GM23338 (cell line): ENCODE data around the gene COA6. TPM values are rescaled to one million over a fixed set of nuclear protein-coding genes. Genes with fewer than 3 reads are reported as not detected.

Experiments
- ATAC-seq: fragments of 200-7000 bp; cut with Tn5 transposase; 3 replicates; pipeline ENCODE4 v1.9.1; 2020
- DNase-seq: peaks from one replicate; pipeline ENCODE4 v3.0.0-alpha.2; 2015; ENCODE audit warnings: low spot score
- H2AFZ ChIP-seq: fragments of 200-600 bp; sonication (generic); 2 replicates; pipeline ENCODE4 v1.8.0; 2016; ENCODE audit warnings: antibody characterized with exemption, mild to moderate bottlenecking, moderate library complexity
- H3F3A ChIP-seq: fragments of 200-600 bp; sonication (generic); replicated peaks from 2 replicates; pipeline ENCODE4 v1.8.0; 2017; ENCODE audit warnings: antibody characterized with exemption, mixed run types, low read depth
- H3K27ac ChIP-seq: fragments of 200-600 bp; sonication (generic); 2 replicates; pipeline ENCODE4 v1.6.1; 2016; ENCODE audit warnings: low read depth
- H3K27me3 ChIP-seq: fragments of 200-600 bp; sonication (generic); 2 replicates; pipeline ENCODE4 v1.8.0; 2016; ENCODE audit warnings: mild to moderate bottlenecking, mixed run types, moderate library complexity; ENCODE audit not compliant: insufficient read depth
- H3K36me3 ChIP-seq: fragments of 200-600 bp; sonication (generic); 2 replicates; pipeline ENCODE4 v1.8.0; 2016; ENCODE audit warnings: mild to moderate bottlenecking; ENCODE audit not compliant: insufficient read depth
- H3K4me1 ChIP-seq: fragments of 200-600 bp; sonication (generic); 2 replicates; pipeline ENCODE4 v1.8.0; 2016; ENCODE audit warnings: mild to moderate bottlenecking, moderate library complexity; ENCODE audit not compliant: insufficient read depth
- H3K4me2 ChIP-seq: fragments of 200-600 bp; sonication (generic); 2 replicates; pipeline ENCODE4 v1.7.1; 2017; ENCODE audit warnings: mixed run types
- H3K4me3 ChIP-seq: fragments of 200-600 bp; sonication (generic); 2 replicates; pipeline ENCODE4 v1.6.1; 2016; ENCODE audit warnings: mixed run types
- H3K79me2 ChIP-seq: fragments of 200-600 bp; sonication (generic); replicated peaks from 2 replicates; pipeline ENCODE4 v1.8.0; 2017; ENCODE audit warnings: mild to moderate bottlenecking; ENCODE audit not compliant: insufficient read depth
- H3K9me2 ChIP-seq: fragments of 200-600 bp; sonication (generic); 2 replicates; pipeline ENCODE4 v1.8.0; 2017; ENCODE audit not compliant: insufficient read depth
- H4K20me1 ChIP-seq: fragments of 200-600 bp; sonication (generic); replicated peaks from 2 replicates; pipeline ENCODE4 v1.8.0; 2017; ENCODE audit warnings: mild to moderate bottlenecking; ENCODE audit not compliant: insufficient read depth
- H3K27ac Mint-ChIP-seq: 2 replicates; pipeline ENCODE4 v1.8.0; 2020; ENCODE audit warnings: inconsistent platforms, mild to moderate bottlenecking, moderate library complexity, mixed read lengths
- H3K27me3 Mint-ChIP-seq: 3 replicates; pipeline ENCODE4 v1.8.0; 2022; ENCODE audit warnings: low read depth, mild to moderate bottlenecking, moderate library complexity, mixed read lengths, inconsistent platforms; ENCODE audit not compliant: insufficient read depth, poor library complexity
- H3K36me3 Mint-ChIP-seq: 3 replicates; pipeline ENCODE4 v1.8.0; 2021; ENCODE audit warnings: low read depth, mild to moderate bottlenecking, inconsistent platforms, moderate library complexity, mixed read lengths
- H3K4me1 Mint-ChIP-seq: 3 replicates; pipeline ENCODE4 v1.8.0; 2020; ENCODE audit warnings: mild to moderate bottlenecking, inconsistent platforms, mixed read lengths
- H3K4me3 Mint-ChIP-seq: 3 replicates; pipeline ENCODE4 v1.8.0; 2021; ENCODE audit warnings: moderate library complexity, mild to moderate bottlenecking, inconsistent platforms, mixed read lengths
- H3K9me3 Mint-ChIP-seq: 3 replicates; pipeline ENCODE4 v1.8.0; 2020; ENCODE audit warnings: moderate library complexity, mild to moderate bottlenecking, inconsistent platforms, mixed read lengths
- CTCF ChIP-seq, 2 experiments: fragments of 200-600 bp in 1 of 2; sonication (generic) in 1 of 2; conservative IDR thresholded peaks; 2 replicates each; pipeline versions ENCODE4 v1.5.1 to v1.6.1; 2016 to 2017; ENCODE audit warnings: antibody characterized with exemption in 2 of 2, low read depth in 2 of 2, mild to moderate bottlenecking in 2 of 2, moderate library complexity in 1 of 2
- POLR2AphosphoS5 ChIP-seq: IDR thresholded peaks from 2 replicates; pipeline ENCODE4 v1.6.1; 2016; ENCODE audit warnings: antibody characterized with exemption, low read depth
- ZNF462 ChIP-seq: fragments of 250-450 bp; sonication (Bioruptor Pico); IDR thresholded peaks from 2 replicates; pipeline ENCODE4 v1.5.0; 2020; ENCODE audit warnings: mild to moderate bottlenecking, moderate library complexity
- polyA plus RNA-seq: library from polyadenylated mRNA; unstranded; fragments of >200 nt; fragmentation: Nextera tagmentation; extraction: Ambion mirVana; gene quantifications from 2 replicates; pipeline ENCODE4 v1.2.1, GENCODE V29; 2016
- total RNA-seq: library from RNA; depleted of rRNA; stranded (reverse); fragments of >200 nt; shearing (Covaris generic); gene quantifications from 2 replicates; pipeline ENCODE4 v1.2.3, GENCODE V29; 2014

COA6 gene
- total and polyA plus RNA-seq, 2 experiments from 2014 or later: 20.7 to 156 TPM

- TF ChIP-seq ZNF462 (CRISPR knock-in tag): no peak
Observed at GRCh38 chr1:234388094-234388493, 14.8 kb downstream of the COA6 start (continued).

- Mint-ChIP-seq H3K27me3 (peaks cover 2% of the 10 kb centered on the region), H3K27ac (no peak overlapping the region), H3K9me3 (peaks cover 6% of the 10 kb centered on the region), H3K36me3 (peaks cover 27% of the 10 kb centered on the region), H3K4me1 (no peaks in the 10 kb centered on the region; the same call in 2 of the 3 replicates), H3K4me3 (no peak overlapping the region)
- Histone ChIP-seq H3K9me2 (no peaks in the 10 kb centered on the region), H2AFZ (no peak overlapping the region), H3K79me2 (no peaks in the 10 kb centered on the region), H3F3A (no peaks in the 10 kb centered on the region), H3K36me3 (0 out of 2 replicates have a peak, but pooled peaks cover 4% of the 10 kb centered on the region), H3K27me3 (no peaks in the 10 kb centered on the region), H3K27ac (no peak overlapping the region), H4K20me1 (no peaks in the 10 kb centered on the region), H3K4me3 (no peak overlapping the region), H3K4me2 (no peak overlapping the region), H3K4me1 (no peaks in the 10 kb centered on the region)
- no peak for ATAC-seq
- TF ChIP-seq POLR2AphosphoS5 (no peak), CTCF (conservative IDR thresholded peaks at IDR 0.05; ENCODE audit: low read depth in 2 of 2) (peak in 1 of 2 experiments; percentile 38; a peak in 2 of 4 replicates)
- DNase-seq: peak; percentile 5
Observed at GRCh38 chr1:234393190-234393589, 19.9 kb downstream of the COA6 start.
